ENCODE measurements around the gene FBXO2.

- TF ChIP-seq CREB5 (CRISPR knock-in tag; IDR thresholded peaks at IDR 0.05; ENCODE audit: low read depth) (no peak), PATZ1 (CRISPR knock-in tag; IDR thresholded peaks at IDR 0.05; ENCODE audit: borderline replicate concordance) (no peak), POU6F1 (CRISPR knock-in tag; IDR thresholded peaks at IDR 0.05; ENCODE audit: borderline replicate concordance, low read depth) (no peak), ZNF70 (CRISPR knock-in tag; IDR thresholded peaks at IDR 0.05) (no peak)
- TF ChIP-seq, protein P1, sequence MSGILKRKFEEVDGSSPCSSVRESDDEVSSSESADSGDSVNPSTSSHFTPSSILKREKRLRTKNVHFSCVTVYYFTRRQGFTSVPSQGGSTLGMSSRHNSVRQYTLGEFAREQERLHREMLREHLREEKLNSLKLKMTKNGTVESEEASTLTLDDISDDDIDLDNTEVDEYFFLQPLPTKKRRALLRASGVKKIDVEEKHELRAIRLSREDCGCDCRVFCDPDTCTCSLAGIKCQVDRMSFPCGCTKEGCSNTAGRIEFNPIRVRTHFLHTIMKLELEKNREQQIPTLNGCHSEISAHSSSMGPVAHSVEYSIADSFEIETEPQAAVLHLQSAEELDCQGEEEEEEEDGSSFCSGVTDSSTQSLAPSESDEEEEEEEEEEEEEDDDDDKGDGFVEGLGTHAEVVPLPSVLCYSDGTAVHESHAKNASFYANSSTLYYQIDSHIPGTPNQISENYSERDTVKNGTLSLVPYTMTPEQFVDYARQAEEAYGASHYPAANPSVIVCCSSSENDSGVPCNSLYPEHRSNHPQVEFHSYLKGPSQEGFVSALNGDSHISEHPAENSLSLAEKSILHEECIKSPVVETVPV (CRISPR knock-in tag; IDR thresholded peaks at IDR 0.05): no peak
Observed at GRCh38 chr1:11653101-11653860, 948 bp downstream of the FBXO2 start.
